Measurements from ENCODE around the gene KCNIP1.

Gene KCNIP1

GRCh38 chr5:170479484-170479883 lies 24.3 kb upstream of the KCNIP1 start:
- Histone ChIP-seq H3K4me3 (no peak overlapping the region), H3K36me3 (ENCODE audit: insufficient read depth, low read length) (no peaks in the 10 kb centered on the region), H3K9ac (ENCODE audit: insufficient read length) (no peak overlapping the region), H3K27ac (no peak overlapping the region), H3K9me3 (ENCODE audit: low read depth, low read length) (no peaks in the 10 kb centered on the region)
- TF ChIP-seq POLR2AphosphoS5 (IDR thresholded peaks at IDR 0.05; ENCODE audit: borderline replicate concordance, low read depth, low read length): no peak
- no peak for TF ChIP-seq EZH2 (IDR thresholded peaks at IDR 0.05)
- TF ChIP-seq FOXP2 (optimal IDR thresholded peaks at IDR 0.05; ENCODE audit: control extremely low read depth, extremely low read length, insufficient read depth): no peak
- no peak for DNase-seq (ENCODE audit: low read depth, low spot score)

DNA sequence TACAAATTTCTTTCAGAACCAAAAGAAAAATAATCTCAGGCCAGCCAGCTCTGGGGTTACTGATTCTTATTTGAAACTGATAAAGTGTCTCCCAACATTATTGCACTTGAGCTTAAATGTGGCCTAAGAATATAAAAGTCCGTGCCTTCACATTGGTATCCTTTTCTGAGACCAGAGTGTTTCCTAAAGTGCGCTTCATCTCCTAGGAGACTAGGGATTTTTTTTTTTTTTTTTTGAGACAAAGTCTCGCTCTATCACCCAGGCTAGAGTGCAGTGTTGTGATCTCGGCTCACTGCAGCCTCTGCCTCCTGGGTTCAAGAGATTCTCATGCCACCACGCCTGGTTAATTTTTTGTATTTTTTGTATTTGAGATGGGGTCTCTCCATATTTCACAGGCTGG lies 23.6 kb upstream of the KCNIP1 start:
- Histone ChIP-seq H3K9me3 (ENCODE audit: low read depth, low read length) (no peaks in the 10 kb centered on the region), H3K4me3 (no peak overlapping the region), H3K9ac (ENCODE audit: insufficient read length) (no peak overlapping the region), H3K36me3 (ENCODE audit: insufficient read depth, low read length) (no peaks in the 10 kb centered on the region), H3K27ac (no peak overlapping the region)
- TF ChIP-seq EZH2 (IDR thresholded peaks at IDR 0.05) (no peak), FOXP2 (optimal IDR thresholded peaks at IDR 0.05; ENCODE audit: control extremely low read depth, extremely low read length, insufficient read depth) (no peak), POLR2AphosphoS5 (IDR thresholded peaks at IDR 0.05; ENCODE audit: borderline replicate concordance, low read depth, low read length) (no peak)
- no peak for DNase-seq (ENCODE audit: low read depth, low spot score)

GRCh38 chr5:170481849-170482248 lies 22.0 kb upstream of the KCNIP1 start:
- Histone ChIP-seq H3K9ac (ENCODE audit: insufficient read length) (no peak overlapping the region), H3K9me3 (ENCODE audit: low read depth, low read length) (no peaks in the 10 kb centered on the region), H3K4me3 (no peak overlapping the region), H3K36me3 (ENCODE audit: insufficient read depth, low read length) (no peaks in the 10 kb centered on the region), H3K27ac (no peak overlapping the region)
- DNase-seq (ENCODE audit: low read depth, low spot score): no peak
- TF ChIP-seq EZH2 (IDR thresholded peaks at IDR 0.05) (no peak), FOXP2 (optimal IDR thresholded peaks at IDR 0.05; ENCODE audit: control extremely low read depth, extremely low read length, insufficient read depth) (no peak), POLR2AphosphoS5 (IDR thresholded peaks at IDR 0.05; ENCODE audit: borderline replicate concordance, low read depth, low read length) (no peak)

DNA sequence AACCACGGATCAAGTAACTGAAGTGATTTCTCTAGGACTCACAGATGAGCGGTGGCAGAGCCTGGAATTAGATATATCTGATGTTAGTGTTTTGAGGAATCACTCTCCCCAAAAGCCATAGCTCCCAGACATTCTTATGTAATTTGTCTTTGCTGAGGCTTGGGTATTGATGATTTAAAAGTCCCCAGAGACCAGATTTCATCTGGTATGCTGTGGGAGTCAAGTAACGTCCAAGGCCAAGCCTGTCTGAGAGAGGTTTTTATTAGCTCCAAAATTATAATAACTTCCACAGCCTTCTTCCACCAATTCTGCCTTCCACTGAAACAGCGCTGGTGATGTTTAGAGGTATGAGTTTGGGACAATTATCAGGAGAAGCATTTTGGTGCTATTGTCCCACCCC lies 21.3 kb upstream of the KCNIP1 start:
- no peak overlapping the region for H3K9ac ChIP-seq (ENCODE audit: insufficient read length)
- TF ChIP-seq EZH2 (IDR thresholded peaks at IDR 0.05): no peak
- TF ChIP-seq FOXP2 (optimal IDR thresholded peaks at IDR 0.05; ENCODE audit: control extremely low read depth, extremely low read length, insufficient read depth): no peak
- no peak for TF ChIP-seq POLR2AphosphoS5 (IDR thresholded peaks at IDR 0.05; ENCODE audit: borderline replicate concordance, low read depth, low read length)
- H3K9me3 ChIP-seq (ENCODE audit: low read depth, low read length): no peaks in the 10 kb centered on the region
- no peak overlapping the region for H3K27ac ChIP-seq
- H3K36me3 ChIP-seq (ENCODE audit: insufficient read depth, low read length): no peaks in the 10 kb centered on the region
- no peak for DNase-seq (ENCODE audit: low read depth, low spot score)
- H3K4me3 ChIP-seq: no peak overlapping the region

GRCh38 chr5:170483701-170484458 lies 19.9 kb upstream of the KCNIP1 start:
- Histone ChIP-seq H3K9ac (ENCODE audit: insufficient read length) (no peak overlapping the region), H3K9me3 (ENCODE audit: low read depth, low read length) (no peaks in the 10 kb centered on the region), H3K4me3 (no peak overlapping the region), H3K27ac (no peak overlapping the region), H3K36me3 (ENCODE audit: insufficient read depth, low read length) (no peaks in the 10 kb centered on the region)
- DNase-seq (ENCODE audit: low read depth, low spot score): no peak
- TF ChIP-seq EZH2 (IDR thresholded peaks at IDR 0.05) (no peak), POLR2AphosphoS5 (IDR thresholded peaks at IDR 0.05; ENCODE audit: borderline replicate concordance, low read depth, low read length) (no peak), FOXP2 (optimal IDR thresholded peaks at IDR 0.05; ENCODE audit: control extremely low read depth, extremely low read length, insufficient read depth) (no peak)

DNA sequence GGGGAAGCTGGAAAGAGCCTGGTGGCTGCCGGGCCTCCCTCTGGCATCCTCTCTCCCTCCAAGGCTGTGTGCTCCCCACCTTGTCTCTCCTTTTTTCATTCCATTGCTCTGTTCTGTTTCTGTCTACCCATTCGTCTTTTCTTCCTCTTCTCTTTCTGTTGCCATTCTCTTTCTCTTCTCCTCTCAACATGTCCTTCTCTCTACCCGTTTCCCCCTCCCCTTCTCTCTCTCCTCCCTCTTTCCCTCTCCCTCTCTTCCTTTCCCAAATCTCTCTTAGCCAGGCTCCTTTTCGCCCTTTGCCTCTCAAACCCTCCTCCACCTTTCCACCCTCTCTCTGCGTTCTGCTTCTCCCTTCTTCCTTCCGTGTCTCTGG lies 19.4 kb upstream of the KCNIP1 start:
- TF ChIP-seq EZH2 (IDR thresholded peaks at IDR 0.05) (no peak), FOXP2 (optimal IDR thresholded peaks at IDR 0.05; ENCODE audit: control extremely low read depth, extremely low read length, insufficient read depth) (no peak), POLR2AphosphoS5 (IDR thresholded peaks at IDR 0.05; ENCODE audit: borderline replicate concordance, low read depth, low read length) (no peak)
- no peak overlapping the region for H3K27ac ChIP-seq
- H3K4me3 ChIP-seq: no peak overlapping the region
- no peak for DNase-seq (ENCODE audit: low read depth, low spot score)
- no peaks in the 10 kb centered on the region for H3K9me3 ChIP-seq (ENCODE audit: low read depth, low read length)
- no peak overlapping the region for H3K9ac ChIP-seq (ENCODE audit: insufficient read length)
- no peaks in the 10 kb centered on the region for H3K36me3 ChIP-seq (ENCODE audit: insufficient read depth, low read length)

DNA sequence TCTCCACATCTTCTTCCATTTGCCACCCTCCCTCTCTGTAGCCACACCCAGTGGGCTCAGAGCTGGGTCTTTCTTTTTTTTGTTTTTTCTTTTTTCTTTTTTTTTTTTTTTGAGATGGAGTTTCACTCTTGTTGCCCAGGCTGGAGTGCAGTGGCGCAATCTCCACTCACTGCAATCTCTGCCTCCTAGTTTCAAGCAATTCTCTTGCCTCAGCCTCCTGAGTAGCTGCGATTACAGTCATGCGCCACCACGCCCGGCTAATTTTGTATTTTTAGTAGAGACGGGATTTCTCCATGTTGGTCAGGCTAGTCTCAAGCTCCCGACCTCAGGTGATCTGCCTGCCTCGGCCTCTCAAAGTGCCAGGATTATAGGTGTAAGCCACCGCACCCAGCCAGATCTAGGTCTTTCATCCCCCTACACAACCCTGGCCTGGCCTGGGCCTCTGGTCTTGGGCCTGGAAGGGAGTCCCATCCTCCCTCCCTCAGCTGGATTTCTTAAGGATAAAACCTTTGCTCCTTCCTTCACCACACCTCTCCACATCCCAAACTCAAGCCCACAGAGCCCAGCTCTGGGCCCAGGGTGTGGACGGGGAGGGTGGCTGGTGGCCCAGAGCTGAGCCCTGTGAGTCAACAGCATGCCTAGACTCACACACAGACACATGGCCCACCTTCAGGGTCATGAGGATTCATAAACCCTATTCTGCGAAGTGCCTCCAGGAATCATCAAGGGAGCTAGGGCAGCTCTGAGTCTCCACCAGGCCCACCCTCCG lies 18.8 kb upstream of the KCNIP1 start:
- Histone ChIP-seq H3K27ac (no peak overlapping the region), H3K36me3 (ENCODE audit: insufficient read depth, low read length) (no peaks in the 10 kb centered on the region), H3K4me3 (no peak overlapping the region), H3K9me3 (ENCODE audit: low read depth, low read length) (no peaks in the 10 kb centered on the region), H3K9ac (ENCODE audit: insufficient read length) (no peak overlapping the region)
- DNase-seq (ENCODE audit: low read depth, low spot score): no peak
- TF ChIP-seq POLR2AphosphoS5 (IDR thresholded peaks at IDR 0.05; ENCODE audit: borderline replicate concordance, low read depth, low read length): no peak
- TF ChIP-seq EZH2 (IDR thresholded peaks at IDR 0.05): no peak
- no peak for TF ChIP-seq FOXP2 (optimal IDR thresholded peaks at IDR 0.05; ENCODE audit: control extremely low read depth, extremely low read length, insufficient read depth)

DNA sequence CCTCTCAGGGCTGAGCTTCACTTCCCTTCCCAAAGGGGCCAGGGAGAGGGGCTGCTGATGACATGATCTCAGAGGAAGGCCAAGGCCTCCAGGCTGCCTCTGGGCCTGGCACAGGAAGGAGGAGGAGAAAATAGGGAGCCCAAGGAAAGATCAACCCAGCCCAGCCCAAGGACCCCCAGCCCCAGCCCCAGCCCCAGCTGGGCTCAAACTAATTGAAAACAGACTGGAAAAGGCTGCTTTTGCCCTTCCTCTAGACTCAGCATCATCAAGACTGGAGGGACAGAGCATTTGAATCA lies 18.3 kb upstream of the KCNIP1 start:
- Histone ChIP-seq H3K9me3 (ENCODE audit: low read depth, low read length) (no peaks in the 10 kb centered on the region), H3K4me3 (no peak overlapping the region), H3K9ac (ENCODE audit: insufficient read length) (no peak overlapping the region), H3K36me3 (ENCODE audit: insufficient read depth, low read length) (no peaks in the 10 kb centered on the region), H3K27ac (no peak overlapping the region)
- TF ChIP-seq FOXP2 (optimal IDR thresholded peaks at IDR 0.05; ENCODE audit: control extremely low read depth, extremely low read length, insufficient read depth) (no peak), EZH2 (IDR thresholded peaks at IDR 0.05) (no peak), POLR2AphosphoS5 (IDR thresholded peaks at IDR 0.05; ENCODE audit: borderline replicate concordance, low read depth, low read length) (no peak)
- no peak for DNase-seq (ENCODE audit: low read depth, low spot score)
